ENCODE data around the gene ATP6AP1. TPM values are rescaled to one million over a fixed set of nuclear protein-coding genes. Genes with fewer than 3 reads are reported as not detected.

ATP6AP1 gene
- total RNA-seq, 2 donors from 2014 or later, result 50.3 to 77.7 TPM

GRCh38 chrX:154436983-154437752, 8.7 kb downstream of the ATP6AP1 start, which contains the start of gene GDI1:
TSS of gene GDI1 (plus strand) at chrX:154437154. CDS start at chrX:154437255, 101 bp downstream.
- peaks cover 30% of the 10 kb centered on the region for H3K36me3 ChIP-seq
- no peak for DNase-seq (ENCODE audit: low spot score)

GRCh38 chrX:154437971-154438893, 9.8 kb downstream of the ATP6AP1 start:
- peak overlapping the region in 1 of 2 donors; percentile 85 for H3K27ac ChIP-seq
- TF ChIP-seq CTCF (IDR thresholded peaks at IDR 0.05), result no peak
- H3K36me3 ChIP-seq, result peaks cover 31% of the 10 kb centered on the region
- DNase-seq (ENCODE audit: low spot score), result no peak
- no peaks in the 10 kb centered on the region for H3K27me3 ChIP-seq
- peak overlapping the region; percentile 66 to 71 for H3K4me3 ChIP-seq
- H3K9me3 ChIP-seq, result no peaks in the 10 kb centered on the region
- peaks cover 0 to 15% of the 10 kb centered on the region in 2 donors for H3K4me1 ChIP-seq

More at GRCh38 chrX:154436983-154437752, 8.7 kb downstream of the ATP6AP1 start, which contains the start of gene GDI1:
- peak within 1 kb of the TSS; percentile 85 to 89 for H3K27ac ChIP-seq
- peaks cover 0 to 15% of the 10 kb centered on the region in 2 donors for H3K4me1 ChIP-seq
- peak within 1 kb of the TSS; percentile 66 to 71 for H3K4me3 ChIP-seq
- no peak for TF ChIP-seq CTCF (IDR thresholded peaks at IDR 0.05)
- H3K27me3 ChIP-seq, result no peaks in the 10 kb centered on the region
- no peaks in the 10 kb centered on the region for H3K9me3 ChIP-seq

GRCh38 chrX:154439841-154440240, 11.4 kb downstream of the ATP6AP1 start:
- TF ChIP-seq CTCF (IDR thresholded peaks at IDR 0.05), result no peak
- Histone ChIP-seq H3K4me3 (no peak overlapping the region), H3K9me3 (no peaks in the 10 kb centered on the region), H3K27ac (no peak overlapping the region), H3K27me3 (no peaks in the 10 kb centered on the region), H3K36me3 (peaks cover 31% of the 10 kb centered on the region), H3K4me1 (peaks cover 0 to 22% of the 10 kb centered on the region in 2 donors)
- DNase-seq (ENCODE audit: low spot score), result no peak

GRCh38 chrX:154440623-154441357, 12.3 kb downstream of the ATP6AP1 start:
- Histone ChIP-seq H3K9me3 (no peaks in the 10 kb centered on the region), H3K27ac (no peak overlapping the region), H3K4me3 (no peak overlapping the region), H3K36me3 (peaks cover 31% of the 10 kb centered on the region), H3K27me3 (no peaks in the 10 kb centered on the region), H3K4me1 (peaks cover 0 to 26% of the 10 kb centered on the region in 2 donors)
- no peak for TF ChIP-seq CTCF (IDR thresholded peaks at IDR 0.05)
- no peak for DNase-seq (ENCODE audit: low spot score)

- Histone ChIP-seq H3K27ac (no peak overlapping the region), H3K4me1 (peaks cover 0 to 26% of the 10 kb centered on the region in 2 donors), H3K27me3 (no peaks in the 10 kb centered on the region), H3K36me3 (peaks cover 31% of the 10 kb centered on the region), H3K9me3 (no peaks in the 10 kb centered on the region), H3K4me3 (no peak overlapping the region)
- DNase-seq (ENCODE audit: low spot score), result no peak
- no peak for TF ChIP-seq CTCF (IDR thresholded peaks at IDR 0.05)
Measured at GRCh38 chrX:154441564-154441963, 13.1 kb downstream of the ATP6AP1 start.
